Stimulated activated CD4-positive, alpha-beta T cell treated with anti-CD3 and anti-CD28 coated beads, Interleukin-1b, Interleukin-23, amount 100 ng/mL, for 1 hour (primary cell): ENCODE measurements around the gene UBN1.

Experiments used
- DNase-seq, 2 donors: peaks; one replicate each; pipeline ENCODE4 v3.0.0-alpha.2; 2020; ENCODE audit warnings: low read depth in 2 of 2

Gene UBN1

GRCh38 chr16:4860727-4861342 lies 13.6 kb downstream of the UBN1 start:
- DNase-seq, result no peak

- DNase-seq, result no peak
Measured at GRCh38 chr16:4862639-4863038, 15.4 kb downstream of the UBN1 start.

GRCh38 chr16:4864728-4865127 lies 17.4 kb downstream of the UBN1 start:
- no peak for DNase-seq

GRCh38 chr16:4865231-4865860 lies 18.1 kb downstream of the UBN1 start:
- DNase-seq, result no peak

GRCh38 chr16:4866586-4866985 lies 19.3 kb downstream of the UBN1 start:
- DNase-seq, result no peak

- no peak for DNase-seq
Measured at GRCh38 chr16:4868026-4868425, 20.7 kb downstream of the UBN1 start.

GRCh38 chr16:4868535-4868934 lies 21.3 kb downstream of the UBN1 start:
- DNase-seq, result no peak

- no peak for DNase-seq
Measured at GRCh38 chr16:4869147-4869805, 22.0 kb downstream of the UBN1 start.

- no peak for DNase-seq
Measured at GRCh38 chr16:4870138-4870671, 22.9 kb downstream of the UBN1 start.

GRCh38 chr16:4871071-4871470 lies 23.8 kb downstream of the UBN1 start:
- DNase-seq, result no peak

- no peak for DNase-seq
Measured at GRCh38 chr16:4873091-4873490, 25.8 kb downstream of the UBN1 start.

- no peak for DNase-seq
Measured at GRCh38 chr16:4874666-4875065, 27.4 kb downstream of the UBN1 start.

GRCh38 chr16:4876646-4877379 lies 29.5 kb downstream of the UBN1 start:
- no peak for DNase-seq

GRCh38 chr16:4877380-4877685 lies 30.1 kb downstream of the UBN1 start:
- DNase-seq, result no peak

GRCh38 chr16:4879049-4879448 lies 31.8 kb downstream of the UBN1 start:
- no peak for DNase-seq

- no peak for DNase-seq
Measured at GRCh38 chr16:4880006-4880580, 32.8 kb downstream of the UBN1 start.

GRCh38 chr16:4882000-4882632 lies 34.8 kb downstream of the UBN1 start:
- no peak for DNase-seq

GRCh38 chr16:4882633-4883285 lies 35.5 kb downstream of the UBN1 start:
- no peak for DNase-seq

GRCh38 chr16:4883501-4883900 lies 36.2 kb downstream of the UBN1 start:
- DNase-seq, result no peak

- no peak for DNase-seq
Measured at GRCh38 chr16:4884209-4884608, 36.9 kb downstream of the UBN1 start.
